ENCODE results near the gene TBXA2R.
A peak's percentile ranks its signal among the peaks of the same experiment; 100 is the strongest.
"Not testable (repeated sequence)": the region's sequence is repeated elsewhere in the genome, so short reads cannot be mapped to it uniquely, and the experiment has no call there.

Gene TBXA2R

DNA sequence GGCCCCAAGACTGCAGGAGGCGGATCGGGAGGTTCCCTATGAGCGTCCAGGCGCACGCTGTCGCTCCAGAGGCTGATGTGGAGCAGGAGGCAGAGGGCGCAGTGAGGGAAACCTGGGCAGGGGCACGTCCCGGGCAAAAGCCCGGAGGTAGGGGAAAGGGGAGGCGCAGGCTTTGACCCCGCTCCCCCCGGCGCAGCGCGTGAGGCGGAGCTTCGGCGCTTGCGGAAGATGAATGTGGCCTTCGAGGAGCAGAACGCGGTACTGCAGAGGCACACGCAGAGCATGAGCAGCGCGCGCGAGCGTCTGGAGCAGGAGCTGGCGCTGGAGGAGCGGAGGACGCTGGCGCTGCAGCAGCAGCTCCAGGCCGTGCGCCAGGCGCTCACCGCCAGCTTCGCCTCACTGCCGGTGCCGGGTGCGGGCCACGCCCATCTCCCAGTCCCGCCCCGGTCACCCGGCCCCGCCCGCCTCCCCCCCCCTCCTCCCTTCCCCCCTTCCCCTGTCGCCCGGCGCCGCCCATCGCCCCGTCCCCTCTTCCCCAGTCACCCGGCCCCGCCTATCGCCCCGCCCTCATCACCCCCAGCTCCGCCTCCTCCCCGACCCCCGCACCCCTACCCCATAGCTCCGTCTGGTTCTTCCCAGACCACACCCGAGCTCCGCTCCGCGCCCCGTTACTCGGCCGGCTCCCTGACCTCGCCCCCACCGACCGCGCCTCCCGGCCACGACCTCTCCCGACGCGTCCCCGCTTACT is 29.8 kb downstream of the TBXA2R start:
- DNase-seq = peak in 2 of 3 donors; percentile 35 to 46

GRCh38 chr19:3575949-3576673 is 30.6 kb downstream of the TBXA2R start:
- no peak for DNase-seq

DNA sequence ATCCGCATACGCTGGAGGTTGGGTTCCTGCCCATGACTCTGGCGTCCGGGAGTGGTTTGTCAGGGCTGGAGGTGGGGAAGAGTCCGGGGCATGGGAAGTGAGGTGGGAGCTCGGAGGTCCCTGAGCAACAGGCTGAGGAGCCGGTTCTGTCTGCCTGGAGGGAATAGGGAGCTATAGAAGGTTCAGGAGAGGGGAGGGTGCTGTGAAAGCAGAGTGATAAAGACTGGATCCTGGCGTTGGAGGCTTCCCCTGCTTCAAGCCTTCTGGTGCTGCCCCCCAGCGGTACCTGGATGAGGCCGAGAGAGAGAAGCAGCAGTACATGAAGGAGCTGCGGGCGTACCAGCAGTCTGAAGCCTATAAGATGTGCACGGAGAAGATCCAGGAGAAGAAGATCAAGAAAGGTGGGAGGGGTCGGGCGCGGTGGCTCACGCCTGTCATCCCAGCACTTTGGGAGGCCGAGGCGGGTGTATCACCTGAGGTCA is 31.4 kb downstream of the TBXA2R start:
- DNase-seq = no peak

- peak; percentile 99 to 100 (median 100) for DNase-seq
These were observed 32.6 kb downstream of the TBXA2R start for GRCh38 chr19:3573858-3574637.

GRCh38 chr19:3573162-3573857 is 33.4 kb downstream of the TBXA2R start:
- DNase-seq = peak in 2 of 3 donors; percentile 39 to 66

DNA sequence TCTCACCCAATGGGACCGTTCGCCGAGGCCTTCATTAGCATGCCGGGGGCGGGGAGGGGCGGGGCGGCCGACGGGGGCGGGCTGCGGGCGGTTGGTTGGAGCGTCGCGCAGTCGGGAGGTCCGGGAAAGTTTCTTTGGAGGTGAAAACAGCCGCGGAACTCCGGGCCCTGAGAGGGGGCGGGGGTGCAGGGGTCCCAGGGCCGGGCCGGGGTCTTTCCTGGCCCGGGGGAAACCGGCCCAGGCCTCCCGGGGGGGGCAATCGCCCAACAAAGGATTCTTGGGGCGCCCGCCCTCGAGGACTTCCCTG is 33.9 kb downstream of the TBXA2R start, which contains the start of gene HMG20B:
Gene HMG20B (plus strand): TSS at position 90 of the 307 bp plus-strand sequence. CDS start 366 bp downstream, outside the sequence.
- no peak for DNase-seq

DNA sequence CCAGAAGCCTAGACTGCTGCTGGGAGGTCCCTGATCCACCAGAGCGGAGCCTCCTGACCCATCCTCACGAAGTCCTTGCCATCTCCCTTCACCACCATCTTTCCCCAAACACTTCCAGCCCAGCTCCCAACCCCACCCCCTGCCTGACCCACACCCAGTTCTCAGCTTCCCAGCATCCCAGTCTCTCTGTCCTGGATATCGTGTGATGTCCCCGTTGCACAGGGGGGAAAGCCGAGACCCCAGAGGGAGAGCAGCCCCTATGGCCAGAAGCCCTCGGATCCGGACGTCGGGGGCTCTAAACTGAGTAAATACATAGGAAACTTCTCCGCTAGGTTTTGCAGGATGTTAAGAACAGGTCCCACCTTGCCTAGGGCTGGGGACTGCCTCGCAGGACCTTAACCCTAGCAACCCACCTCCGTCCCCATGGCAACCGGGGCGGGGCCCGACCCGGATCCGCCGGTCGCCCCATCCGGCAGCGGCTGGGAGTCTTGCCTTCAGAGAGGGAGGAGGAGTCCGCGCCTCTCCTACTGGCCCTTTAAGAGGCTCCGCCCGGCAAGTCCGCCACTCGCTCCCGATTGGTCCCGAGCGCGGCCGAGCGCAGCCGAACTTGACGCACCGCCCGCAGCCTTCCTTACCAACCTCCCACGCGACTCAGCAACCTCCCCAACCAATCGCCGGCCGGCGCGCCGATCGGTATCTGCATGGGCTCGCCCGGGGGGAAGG is 34.4 kb downstream of the TBXA2R start:
- DNase-seq = peak; percentile 100

DNA sequence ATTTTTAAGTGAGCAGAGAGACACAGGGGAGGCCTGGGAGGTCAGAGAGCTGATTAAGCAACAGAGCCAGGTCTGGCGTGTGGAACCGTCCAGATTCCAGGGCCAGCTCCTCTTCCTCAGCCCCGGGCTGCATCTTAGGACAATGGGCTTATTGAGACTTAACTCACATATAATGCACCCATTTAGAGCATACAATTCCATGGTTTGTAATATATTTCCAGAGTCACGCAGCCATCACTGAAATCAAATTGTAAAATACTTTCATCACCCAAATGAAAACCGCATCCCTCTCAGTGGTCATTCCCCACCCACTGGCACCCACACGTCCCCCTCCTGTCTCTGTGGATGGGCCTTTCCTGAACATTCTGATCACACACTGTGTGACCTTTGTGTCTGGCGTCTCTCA is 36.1 kb downstream of the TBXA2R start:
- DNase-seq = peak; percentile 72 to 80 (median 76)

DNA sequence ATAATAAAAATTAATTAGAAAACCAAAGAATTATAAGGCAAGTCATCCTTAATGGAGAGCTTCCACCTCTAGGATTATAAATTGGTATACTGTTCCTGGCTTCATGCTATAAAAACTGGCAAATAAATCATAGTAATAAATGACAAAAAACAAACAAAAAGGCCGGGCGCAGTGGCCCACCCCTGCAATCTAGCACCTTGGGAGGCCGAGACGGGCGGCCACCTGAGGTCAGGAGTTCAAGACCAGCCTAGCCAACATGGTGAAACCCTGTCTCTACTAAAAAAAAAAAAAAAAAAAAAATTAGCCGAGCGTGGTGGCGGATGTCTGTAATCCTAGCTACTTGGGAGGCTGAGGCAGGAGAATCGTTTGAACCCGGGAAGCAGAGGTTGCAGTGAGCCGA is 36.6 kb downstream of the TBXA2R start:
- not testable (repeated sequence) for DNase-seq

DNA sequence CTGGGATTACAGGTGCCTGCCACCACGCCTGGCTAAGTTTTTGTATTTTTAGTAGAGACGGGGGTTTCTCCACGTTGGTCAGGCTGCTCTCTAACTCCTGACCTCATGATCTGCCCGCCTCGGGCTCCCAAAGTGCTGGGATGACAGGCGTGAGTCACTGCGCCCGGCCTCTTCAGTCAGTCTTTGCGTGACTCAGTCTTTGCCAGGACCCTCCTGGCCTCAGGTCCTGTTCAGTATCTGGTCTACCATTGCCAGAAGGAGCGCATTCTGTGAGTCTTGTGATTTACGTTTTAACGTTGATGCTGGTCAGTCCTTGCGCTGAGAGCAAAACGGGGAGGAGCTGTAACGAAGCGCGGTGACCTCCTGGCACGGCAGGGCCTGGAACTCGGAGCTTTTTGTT is 41.5 kb downstream of the TBXA2R start:
- peak in 2 of 3 donors; percentile 48 to 49 for DNase-seq

GRCh38 chr19:3563709-3564524 is 42.8 kb downstream of the TBXA2R start:
- peak; percentile 69 to 76 (median 74) for DNase-seq

GRCh38 chr19:3557461-3558248 is 49.0 kb downstream of the TBXA2R start, which contains the start of gene MFSD12:
MFSD12 (minus strand) TSS chr19:3557586; CDS start chr19:3557403, 183 bp downstream.
- peak; percentile 99 to 100 (median 99) for DNase-seq

DNA sequence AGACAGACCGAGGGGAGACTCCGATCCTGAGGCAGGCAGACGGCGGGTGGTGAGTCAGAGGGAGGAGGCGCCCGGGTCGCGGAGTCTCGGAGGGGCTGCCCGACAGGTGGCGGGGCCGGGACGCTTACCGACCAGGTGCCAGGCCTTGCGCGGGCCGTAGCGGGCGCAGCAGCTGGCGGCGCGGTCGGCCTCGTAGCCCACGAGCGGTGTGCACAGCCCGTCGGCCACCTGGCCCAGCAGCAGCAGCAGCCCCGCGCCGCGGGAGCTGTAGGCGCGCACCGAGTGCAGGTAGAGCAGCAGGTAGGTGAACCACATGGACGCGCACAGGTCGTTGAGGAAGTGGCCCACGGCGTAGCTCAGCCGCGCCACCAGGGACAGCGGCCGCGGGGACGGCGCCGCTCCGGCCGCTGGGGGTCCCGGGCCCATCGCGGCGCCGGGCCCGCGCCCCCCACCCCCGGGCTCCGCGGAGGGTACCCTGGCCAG is 49.7 kb downstream of the TBXA2R start:
- peak; percentile 67 to 78 (median 72) for DNase-seq

- no peak for DNase-seq
These were observed 50.2 kb downstream of the TBXA2R start for GRCh38 chr19:3556423-3556977.

GRCh38 chr19:3555653-3556422 is 50.8 kb downstream of the TBXA2R start:
- peak in 1 of 3 donors; percentile 5 for DNase-seq

GRCh38 chr19:3554254-3555083 is 52.2 kb downstream of the TBXA2R start:
- DNase-seq = peak in 2 of 3 donors; percentile 46 to 48

- DNase-seq = no peak
These were observed 54.9 kb downstream of the TBXA2R start for GRCh38 chr19:3551792-3552095.

All from suppressor macrophage treated with lipopolysaccharide for 1 hour (primary cell).